IPS-NIHi7 (cell line): ENCODE data around the gene ELOA.
"Not testable (repeated sequence)": the region's sequence is repeated elsewhere in the genome, so short reads cannot be mapped to it uniquely, and the experiment has no call there.

Experiments used
- DNase-seq: peaks from one replicate; pipeline ENCODE4 v3.0.0; 2012; ENCODE audit warnings: mixed read lengths; ENCODE audit errors: extremely low spot score

The ELOA gene

DNA sequence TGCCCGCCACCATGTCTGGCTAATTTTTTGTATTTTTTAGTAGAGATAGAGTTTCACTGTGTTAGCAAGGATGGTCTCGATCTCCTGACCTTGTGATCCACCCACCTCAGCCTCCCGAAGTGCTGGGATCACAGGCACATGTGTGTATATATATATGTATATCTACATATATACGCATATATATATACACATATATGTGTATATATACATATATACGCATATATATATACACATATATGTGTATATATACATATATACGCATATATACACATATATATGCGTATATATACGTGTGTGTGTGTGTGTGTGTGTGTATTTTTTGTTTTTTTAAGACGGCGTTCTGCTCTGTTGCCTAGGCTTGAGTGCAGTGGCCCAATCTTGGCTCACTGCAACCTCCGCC, 39.9 kb downstream of the ELOA start:
- not testable (repeated sequence) for DNase-seq

DNA sequence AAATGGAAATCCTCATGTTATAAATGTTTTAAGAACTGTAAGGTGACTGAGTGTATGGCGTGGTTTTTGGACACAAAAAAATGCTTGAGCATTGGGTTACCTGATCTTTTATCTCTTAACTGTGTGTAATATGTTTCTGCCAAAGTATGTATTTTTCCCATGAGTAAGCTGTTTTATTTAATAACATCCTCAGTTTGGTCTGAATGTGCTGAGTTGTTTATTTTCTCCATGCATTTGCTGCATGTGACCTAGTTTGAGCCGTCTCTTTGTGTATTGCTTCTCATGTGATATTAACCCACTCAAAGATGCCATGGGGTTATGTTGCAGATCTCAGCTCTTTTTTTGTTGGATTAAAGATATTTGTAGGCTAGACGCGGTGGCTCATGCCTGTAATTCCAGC, 41.6 kb downstream of the ELOA start:
- no peak for DNase-seq

DNA sequence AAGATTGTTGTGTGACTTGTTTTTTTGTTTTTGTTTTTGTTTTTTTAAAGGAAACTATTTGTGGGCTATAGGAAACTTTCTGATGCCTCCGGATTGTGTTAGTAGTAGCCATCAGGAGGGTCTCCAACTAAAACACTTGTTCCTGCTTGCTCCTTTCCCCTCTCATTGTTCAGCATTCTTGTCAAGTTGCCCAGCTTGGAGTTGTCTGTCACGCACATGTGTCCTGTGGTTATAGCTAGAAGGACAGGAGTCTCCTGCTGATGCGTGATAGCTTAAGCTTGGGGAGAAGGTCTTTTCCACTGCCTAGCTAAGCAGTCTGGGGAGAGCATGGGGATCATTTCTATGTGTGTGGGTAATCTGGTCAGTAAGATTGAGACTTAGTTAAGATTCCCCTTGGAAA, 44.4 kb downstream of the ELOA start:
- DNase-seq: no peak

DNA sequence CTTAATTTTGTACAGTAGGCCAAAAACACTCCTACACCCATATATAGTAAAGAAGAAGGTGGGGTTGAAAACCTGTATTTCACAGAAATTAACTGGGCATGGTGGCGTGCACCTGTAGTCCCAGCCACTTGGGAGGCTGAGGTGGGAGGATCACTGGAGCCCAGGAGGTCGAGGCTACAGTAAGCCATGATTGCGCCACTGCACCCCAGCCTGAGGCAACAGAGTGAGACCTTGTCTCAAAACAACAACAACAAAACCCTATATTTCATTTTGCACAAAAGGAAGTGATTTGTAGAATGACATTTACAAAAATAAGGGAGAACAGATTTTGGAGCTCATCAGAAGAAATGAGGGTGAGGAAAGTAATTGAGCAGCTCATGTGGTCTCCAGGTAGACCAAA, 45.4 kb downstream of the ELOA start:
- DNase-seq: no peak

DNA sequence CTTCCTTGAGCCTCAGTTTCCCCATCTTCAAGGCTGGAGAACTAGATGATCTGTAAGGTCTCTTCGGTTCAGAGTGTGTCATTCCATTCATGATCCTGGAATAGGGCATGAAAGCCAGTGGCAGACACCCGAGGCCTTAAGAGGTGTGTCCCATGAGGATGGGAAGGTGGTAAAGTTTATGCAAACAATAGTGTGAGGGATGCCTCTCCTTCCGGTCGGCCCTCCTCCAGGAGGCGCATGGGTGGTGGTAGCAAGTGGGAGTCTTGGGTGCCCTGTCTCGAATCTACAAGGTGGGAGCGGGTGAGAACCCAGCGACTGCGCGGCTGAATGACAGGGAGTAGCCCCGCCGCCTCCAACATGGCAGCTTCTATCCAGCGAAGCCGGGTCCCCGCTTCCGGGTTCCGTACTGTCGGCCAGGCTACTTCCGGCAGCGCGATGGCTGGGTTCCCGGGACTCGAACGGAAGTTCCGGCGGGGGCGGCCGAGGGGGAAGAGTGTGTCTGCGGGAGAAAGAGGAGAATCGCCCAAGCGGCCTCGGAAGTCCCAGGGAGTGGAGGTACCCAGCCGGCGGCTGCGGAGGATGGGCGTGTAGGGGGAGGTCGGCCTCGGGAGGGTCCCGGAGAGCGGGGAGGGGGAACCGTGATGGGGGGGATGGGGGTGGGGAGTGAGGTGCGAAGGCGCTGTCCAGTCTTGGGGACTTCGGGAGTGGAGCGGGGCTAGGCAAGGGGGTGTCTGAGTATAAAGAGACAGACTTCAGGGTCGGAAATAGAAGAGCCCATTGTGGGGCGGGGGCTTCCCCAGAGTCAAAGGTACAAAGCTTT, 47.6 kb downstream of the ELOA start, which contains the start of gene LYPLA2:
TSS of gene LYPLA2 (plus strand) at position 450 of the 820 bp plus-strand sequence. CDS start 1,538 bp downstream, outside the sequence.
- DNase-seq: peak; percentile 89

DNA sequence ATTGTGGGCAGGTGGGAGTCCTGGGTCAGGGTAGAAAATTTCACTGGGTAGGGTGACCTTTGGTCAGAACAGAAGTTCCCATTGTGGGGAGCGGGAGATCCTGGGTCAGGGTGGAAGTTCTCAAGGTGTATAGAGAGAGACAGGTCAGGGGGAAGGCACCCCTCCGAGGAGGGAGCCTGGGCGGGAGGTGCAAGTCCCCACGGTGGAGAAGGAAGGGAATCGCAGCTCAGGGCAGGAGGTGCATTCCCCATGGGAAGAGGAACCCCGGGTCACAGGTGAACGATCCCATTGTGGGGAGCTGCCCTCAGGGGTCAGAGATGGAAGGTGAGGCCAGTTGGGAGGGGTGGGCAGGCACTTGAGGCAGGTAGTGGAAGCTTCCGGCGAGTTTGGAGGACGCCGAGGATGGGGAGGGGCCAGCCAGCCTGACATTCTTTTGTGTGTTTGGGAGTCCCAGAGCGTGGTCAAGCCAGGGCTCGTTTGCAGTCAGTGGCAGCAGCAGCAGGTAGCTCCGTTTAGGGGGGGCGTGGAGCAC, 48.3 kb downstream of the ELOA start:
- peak; percentile 73 for DNase-seq

DNA sequence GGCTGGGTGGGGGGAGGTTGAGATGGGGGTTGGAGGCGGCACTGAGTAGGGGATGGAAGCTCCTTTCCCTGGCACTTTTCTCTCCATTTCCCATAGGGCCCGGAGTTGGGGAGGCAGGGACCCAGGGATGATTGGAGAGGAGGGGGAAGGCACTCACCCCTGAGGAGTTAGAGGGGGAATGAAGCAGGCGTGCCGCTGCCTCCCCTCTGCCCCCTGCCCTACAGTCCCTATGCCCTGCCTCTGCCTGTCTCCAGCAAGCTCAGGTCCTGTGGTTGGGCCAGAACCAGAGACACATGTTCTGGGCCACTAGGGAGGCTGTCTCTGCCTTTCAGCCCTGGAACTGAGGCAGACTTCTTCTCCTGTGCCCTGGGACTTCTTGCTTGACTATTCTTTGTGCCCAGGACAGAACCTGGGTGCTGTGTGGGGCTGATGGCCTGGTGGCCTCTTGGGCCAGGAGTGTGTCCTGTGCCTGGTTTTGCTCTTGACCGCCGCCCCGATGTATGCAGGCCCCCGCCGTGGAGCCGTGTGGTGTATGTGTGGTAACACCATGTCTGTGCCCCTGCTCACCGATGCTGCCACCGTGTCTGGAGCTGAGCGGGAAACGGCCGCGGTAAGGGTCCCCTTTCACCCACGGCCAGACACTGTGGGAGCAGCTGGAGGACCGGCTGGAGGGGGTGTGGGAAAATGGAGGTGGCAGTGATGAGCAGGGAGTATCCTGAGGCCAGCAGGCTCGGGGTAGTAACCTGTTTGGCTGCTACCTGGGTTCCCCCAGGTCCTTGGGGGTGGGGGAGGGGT, 49.1 kb downstream of the ELOA start:
- no peak for DNase-seq

DNA sequence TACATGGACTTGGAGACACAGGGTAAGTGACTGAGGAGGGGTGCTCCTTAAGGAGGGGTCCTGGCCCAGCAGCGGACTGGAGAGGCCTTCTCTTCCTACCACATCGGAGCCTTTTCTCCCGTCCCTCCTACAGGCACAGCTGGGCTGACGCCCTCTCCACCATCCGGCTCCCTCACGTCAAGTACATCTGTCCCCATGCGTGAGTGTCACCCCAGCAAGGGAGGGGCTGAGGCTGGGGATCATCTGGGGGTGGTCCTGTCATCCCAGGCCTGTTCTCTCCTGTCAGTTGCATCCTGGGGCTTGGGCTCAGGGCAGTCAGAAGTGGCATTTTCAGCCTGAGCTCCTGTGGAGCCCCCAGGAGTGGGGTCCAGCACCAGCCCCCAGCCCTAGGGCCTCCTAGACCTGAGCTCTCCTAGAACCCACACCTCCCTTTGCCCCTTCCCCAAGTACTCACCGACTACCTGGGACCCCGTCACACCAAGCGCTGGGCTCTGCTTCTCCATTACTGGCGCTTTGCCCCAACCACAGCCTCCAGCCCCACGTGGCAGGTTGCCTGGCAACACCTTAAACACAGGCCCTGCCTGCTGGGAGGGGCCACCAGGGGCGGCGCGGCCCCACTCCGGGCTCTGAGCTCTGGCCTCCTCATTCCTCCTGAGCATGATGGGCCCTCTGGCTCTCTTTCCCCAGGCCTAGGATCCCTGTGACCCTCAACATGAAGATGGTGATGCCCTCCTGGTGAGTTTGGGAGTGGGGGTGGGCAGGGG, 49.9 kb downstream of the ELOA start:
- DNase-seq: no peak

DNA sequence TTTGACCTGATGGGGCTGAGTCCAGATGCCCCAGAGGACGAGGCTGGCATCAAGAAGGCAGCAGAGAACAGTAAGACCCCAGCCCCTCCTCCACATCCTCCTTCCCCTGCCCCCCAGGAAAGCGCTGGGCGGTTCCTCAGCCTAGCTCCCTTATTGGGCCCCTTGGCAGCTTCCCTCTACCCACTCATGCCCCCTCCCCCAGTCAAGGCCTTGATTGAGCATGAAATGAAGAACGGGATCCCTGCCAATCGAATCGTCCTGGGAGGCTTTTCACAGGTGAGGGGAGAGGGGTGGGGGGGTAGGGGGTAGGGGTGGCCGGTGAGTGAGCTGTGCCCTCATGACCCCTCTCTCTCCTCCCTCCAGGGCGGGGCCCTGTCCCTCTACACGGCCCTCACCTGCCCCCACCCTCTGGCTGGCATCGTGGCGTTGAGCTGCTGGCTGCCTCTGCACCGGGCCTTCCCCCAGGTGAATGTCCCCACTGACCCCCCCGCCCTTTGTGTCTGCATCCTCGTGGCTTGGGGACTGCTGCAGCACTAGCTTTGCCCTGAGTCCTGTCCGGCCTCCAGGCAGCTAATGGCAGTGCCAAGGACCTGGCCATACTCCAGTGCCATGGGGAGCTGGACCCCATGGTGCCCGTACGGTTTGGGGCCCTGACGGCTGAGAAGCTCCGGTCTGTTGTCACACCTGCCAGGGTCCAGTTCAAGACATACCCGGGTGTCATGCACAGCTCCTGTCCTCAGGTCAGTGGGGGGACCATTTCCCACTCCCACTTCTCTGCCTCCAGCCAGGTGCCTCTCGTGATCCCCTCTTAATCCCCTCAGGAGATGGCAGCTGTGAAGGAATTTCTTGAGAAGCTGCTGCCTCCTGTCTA, 50.8 kb downstream of the ELOA start:
- DNase-seq: no peak

DNA sequence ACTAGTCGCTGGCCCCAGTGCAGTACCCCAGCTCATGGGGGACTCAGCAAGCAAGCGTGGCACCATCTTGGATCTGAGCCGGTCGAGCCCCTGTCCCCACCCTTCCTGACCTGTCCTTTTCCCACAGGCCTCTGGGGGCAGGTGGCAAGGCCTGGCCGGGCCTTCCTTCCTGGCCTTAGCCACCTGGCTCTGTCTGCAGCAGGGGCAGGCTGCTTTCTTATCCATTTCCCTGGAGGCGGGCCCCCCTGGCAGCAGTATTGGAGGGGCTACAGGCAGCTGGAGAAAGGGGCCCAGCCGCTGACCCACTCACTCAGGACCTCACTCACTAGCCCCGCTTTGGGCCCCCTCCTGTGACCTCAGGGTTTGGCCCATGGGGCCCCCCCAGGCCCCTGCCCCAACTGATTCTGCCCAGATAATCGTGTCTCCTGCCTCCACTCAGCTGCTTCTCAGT, 51.5 kb downstream of the ELOA start:
- DNase-seq: not testable (repeated sequence)

DNA sequence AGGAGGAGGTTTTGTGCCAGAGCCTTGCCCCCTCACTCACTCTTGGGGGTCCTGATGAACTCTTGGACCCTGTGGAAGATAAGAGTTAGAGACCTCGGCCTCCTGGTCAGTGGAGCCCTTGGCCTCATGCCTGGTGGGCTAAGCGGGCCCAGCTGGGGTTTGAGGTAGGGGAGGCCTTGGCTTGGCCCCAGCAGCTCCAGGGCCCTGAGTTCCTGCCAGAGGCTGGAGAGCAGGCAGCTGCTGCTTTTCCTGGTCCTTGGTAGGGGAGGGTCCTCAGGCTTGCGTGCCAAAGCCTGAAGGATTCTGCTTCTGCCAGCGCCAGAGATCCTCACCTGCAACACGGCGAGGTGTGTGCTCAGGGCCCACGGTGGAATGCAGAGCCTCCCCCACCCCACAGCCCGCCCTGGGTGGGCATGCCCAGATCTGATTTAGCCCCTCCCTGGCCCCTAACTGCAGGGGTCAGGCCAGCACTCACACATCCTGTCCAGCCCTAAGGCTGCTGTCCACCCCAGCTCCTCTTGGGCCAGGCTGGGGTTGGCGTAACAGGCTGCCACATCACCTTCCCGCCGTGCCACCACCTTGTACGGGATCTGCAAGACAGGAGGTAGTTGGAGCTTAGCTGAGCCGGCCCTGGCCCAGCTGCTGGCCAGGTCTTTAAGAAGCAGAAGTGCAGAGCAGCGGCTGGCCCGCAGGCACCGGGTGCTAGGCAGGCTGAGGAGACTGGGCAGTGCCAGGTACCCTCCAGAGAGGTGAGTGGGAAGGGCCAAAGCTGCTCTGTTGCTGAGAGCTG, 52.6 kb downstream of the ELOA start:
- DNase-seq: no peak

DNA sequence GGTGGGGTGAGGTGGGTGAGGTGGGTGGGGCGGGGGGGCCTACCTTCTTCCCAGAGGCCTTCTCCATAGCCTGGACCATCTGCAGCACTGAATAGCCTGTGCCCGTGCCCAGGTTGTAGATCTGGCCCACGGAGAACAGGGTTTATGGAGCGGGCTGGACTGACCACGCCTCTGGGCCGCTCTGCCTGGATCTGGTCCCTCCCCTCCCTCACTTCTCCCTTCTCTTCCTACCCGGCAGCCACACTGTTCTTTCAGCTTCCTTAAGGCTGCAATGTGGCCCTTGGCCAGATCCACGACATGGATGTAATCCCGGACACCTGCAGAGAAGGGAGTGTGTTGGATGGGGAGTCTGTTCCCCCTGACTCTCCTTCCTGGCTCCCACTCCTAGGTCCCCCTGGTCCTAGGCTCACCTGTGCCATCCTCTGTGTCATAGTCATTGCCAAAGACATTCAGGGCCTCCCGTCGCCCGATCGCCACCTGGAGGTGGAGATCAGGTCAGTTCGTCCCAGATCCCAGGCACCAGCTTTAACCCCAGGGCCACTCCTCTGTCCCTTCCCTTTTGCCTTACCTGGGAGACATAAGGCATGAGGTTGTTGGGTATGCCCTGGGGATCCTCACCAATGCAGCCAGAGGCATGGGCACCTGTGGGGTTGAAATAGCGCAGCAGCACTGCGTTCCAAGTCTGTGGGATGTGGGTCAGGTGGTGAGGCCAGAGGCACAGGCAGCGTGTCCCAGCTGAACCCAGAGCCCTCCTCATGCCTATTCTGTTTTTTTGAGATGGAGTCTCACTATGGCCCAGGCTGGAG, 53.4 kb downstream of the ELOA start:
- DNase-seq: peak; percentile 44

DNA sequence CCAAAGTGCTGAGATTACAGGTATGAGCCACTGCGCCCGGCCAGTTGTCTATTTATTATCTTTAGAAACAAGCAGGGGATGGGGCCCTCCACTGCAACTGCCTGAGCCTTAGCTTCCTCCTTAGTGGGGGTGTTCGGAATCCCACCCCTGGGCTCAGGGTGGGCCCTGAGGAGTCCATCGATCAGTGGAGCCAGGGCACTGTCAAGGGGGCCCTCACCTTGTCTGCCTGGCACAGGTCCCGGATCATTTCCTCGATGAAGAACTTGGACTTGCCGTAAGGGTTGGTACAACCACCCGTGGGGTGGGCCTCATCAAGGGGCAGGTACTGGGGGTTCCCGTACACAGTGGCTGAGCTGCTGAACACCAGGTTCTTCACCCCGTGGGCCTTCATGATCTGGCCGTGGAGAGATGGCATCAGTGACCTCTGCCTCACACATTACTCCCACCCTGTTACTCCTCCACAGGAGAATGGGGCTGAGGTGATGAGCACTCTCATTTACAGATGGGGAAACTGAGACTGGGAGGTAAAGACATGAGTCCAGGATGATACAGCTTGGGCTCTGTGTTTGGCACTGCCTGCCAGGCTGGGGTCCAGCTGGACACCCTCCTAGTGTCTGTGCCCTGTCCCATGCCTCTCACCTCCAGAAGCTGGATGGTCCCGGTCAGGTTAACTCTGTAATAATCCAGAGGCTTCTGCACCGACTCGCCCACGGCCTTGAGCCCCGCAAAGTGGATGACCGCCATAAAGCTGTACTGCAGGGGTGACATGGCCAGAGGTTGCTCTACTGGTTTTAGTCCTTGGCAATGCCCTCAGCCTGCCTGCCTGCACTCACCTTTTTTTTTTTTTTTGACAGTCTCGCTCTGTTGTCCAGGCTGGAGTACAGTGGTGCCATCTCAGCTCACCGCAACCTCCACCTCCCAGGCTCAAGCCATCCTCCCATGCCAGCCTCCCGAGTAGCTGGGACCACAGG, 54.5 kb downstream of the ELOA start:
- no peak for DNase-seq

DNA sequence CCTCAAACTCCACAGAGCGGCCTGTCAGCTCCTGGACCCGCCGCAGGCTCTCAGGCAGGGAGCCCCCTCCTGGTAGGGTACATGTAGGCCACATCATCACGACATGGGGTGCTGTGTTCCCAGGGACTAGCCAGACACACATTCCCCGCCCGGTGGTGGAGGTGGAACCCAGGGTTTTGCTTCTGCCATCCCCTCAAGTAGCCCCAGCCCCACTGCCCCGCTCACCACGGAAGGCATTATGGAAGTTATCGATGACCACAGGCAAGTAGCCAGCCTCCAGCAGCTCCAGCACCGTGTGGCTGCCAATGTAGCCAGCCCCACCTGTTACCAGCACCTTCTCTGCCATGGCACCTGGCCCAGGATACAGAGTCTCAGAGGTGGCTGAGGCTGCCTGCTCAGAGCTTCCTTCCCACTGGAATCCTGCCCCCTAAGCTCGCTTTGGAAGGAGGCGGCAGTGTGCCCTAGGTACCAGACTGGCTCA, 55.4 kb downstream of the ELOA start:
- DNase-seq: peak; percentile 37

DNA sequence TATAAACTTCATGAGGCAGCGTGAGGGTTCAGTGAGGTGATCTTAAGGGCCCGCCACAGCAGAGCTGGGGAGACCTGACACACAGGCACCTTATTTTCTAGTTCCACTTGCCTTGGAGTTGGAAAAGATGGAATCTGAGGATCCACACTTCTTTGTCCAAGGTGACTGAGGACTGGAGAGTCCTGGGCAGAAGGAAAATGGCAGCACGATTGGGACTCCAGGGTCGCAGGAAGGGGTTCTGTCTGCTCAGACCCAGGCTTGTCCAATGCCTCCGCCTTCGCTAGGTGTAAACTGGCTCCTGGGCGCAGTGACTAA, 55.9 kb downstream of the ELOA start:
- no peak for DNase-seq

DNA sequence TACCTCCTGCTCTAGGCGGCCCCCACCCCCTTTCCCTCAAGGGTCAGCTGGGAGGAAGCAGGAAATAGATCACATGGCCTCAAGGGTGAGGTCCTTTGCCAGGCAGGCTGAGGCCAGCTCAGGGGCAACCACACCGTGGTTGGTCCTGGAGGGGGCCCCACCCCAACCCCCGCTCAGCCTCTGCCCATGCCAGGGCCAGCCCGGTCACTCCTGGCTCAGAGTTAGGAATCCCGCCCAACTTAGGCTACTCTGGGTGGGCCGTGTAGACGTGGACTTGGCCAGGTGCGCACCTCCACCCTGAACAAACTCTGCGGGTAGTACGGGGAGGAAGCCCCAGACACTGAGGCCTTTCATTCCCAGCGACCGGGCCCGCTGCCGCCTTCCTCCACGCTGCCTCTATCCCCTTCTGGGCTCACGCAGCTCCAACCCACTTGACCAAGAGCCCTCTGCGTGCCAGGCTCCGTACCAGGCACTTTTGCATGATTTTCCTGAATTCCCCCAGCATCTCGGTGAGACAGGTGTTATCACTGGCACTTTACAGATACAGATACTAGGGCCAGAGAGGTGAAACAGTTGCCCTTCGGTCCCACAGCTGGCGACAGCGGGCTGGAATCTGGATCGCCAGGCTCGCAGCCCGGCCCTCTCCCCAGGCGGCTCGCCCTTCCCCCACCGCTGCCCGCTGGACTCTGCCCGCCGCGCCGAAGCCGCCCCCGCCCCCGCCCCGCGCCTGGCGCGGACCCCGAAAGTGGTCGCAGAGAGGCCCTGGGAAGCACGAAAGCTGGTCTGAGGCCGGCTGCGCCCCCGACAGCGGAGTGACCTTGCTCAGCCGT, 56.5 kb downstream of the ELOA start:
- DNase-seq: peak; percentile 87
